COLO668 (cell line): ENCODE data around the gene SCN9A.
"Not testable (repeated sequence)": the region's sequence is repeated elsewhere in the genome, so short reads cannot be mapped to it uniquely, and the experiment has no call there.

Experiments
- DNase-seq: peaks from one replicate; lab custom pipeline; 2025; ENCODE audit not compliant: unreplicated experiment; lab: John Stamatoyannopoulos, UW

The SCN9A gene

GRCh38 chr2:166337932-166338331 lies 37.8 kb downstream of the SCN9A start:
- no peak for DNase-seq

- no peak for DNase-seq
These were observed 40.5 kb downstream of the SCN9A start for GRCh38 chr2:166335284-166335683.

- DNase-seq: no peak
These were observed 40.9 kb downstream of the SCN9A start for GRCh38 chr2:166334805-166335204.

GRCh38 chr2:166333801-166334200 lies 41.9 kb downstream of the SCN9A start:
- DNase-seq: no peak

- no peak for DNase-seq
These were observed 43.6 kb downstream of the SCN9A start for GRCh38 chr2:166332106-166332505.

GRCh38 chr2:166331468-166331867 lies 44.3 kb downstream of the SCN9A start:
- DNase-seq: no peak

- DNase-seq: no peak
These were observed 46.3 kb downstream of the SCN9A start for GRCh38 chr2:166329465-166329864.

GRCh38 chr2:166328147-166328546 lies 47.6 kb downstream of the SCN9A start:
- no peak for DNase-seq

- no peak for DNase-seq
These were observed 54.7 kb downstream of the SCN9A start for GRCh38 chr2:166321076-166321475.

GRCh38 chr2:166314022-166314759 lies 61.6 kb downstream of the SCN9A start:
- DNase-seq: no peak

GRCh38 chr2:166312863-166313262 lies 62.9 kb downstream of the SCN9A start:
- not testable (repeated sequence) for DNase-seq

- no peak for DNase-seq
These were observed 68.4 kb downstream of the SCN9A start for GRCh38 chr2:166307326-166307725.

- no peak for DNase-seq
These were observed 71.1 kb downstream of the SCN9A start for GRCh38 chr2:166304656-166305055.

- no peak for DNase-seq
These were observed 73.7 kb downstream of the SCN9A start for GRCh38 chr2:166302036-166302435.

GRCh38 chr2:166297951-166298350 lies 77.8 kb downstream of the SCN9A start:
- DNase-seq: no peak

GRCh38 chr2:166293984-166294383 lies 81.8 kb downstream of the SCN9A start:
- no peak for DNase-seq

GRCh38 chr2:166285215-166285614 lies 90.5 kb downstream of the SCN9A start:
- no peak for DNase-seq

GRCh38 chr2:166284359-166284758 lies 91.4 kb downstream of the SCN9A start:
- no peak for DNase-seq

- no peak for DNase-seq
These were observed 93.6 kb downstream of the SCN9A start for GRCh38 chr2:166282154-166282553.

- DNase-seq: no peak
These were observed 96.9 kb downstream of the SCN9A start for GRCh38 chr2:166278856-166279255.

- no peak for DNase-seq
These were observed 105.4 kb downstream of the SCN9A start for GRCh38 chr2:166270376-166270775.

- DNase-seq: no peak
These were observed 106.4 kb downstream of the SCN9A start for GRCh38 chr2:166269322-166269721.

- no peak for DNase-seq
These were observed 117.9 kb downstream of the SCN9A start for GRCh38 chr2:166257859-166258258.
